ENCODE data around the gene PGAM5. TPM values are rescaled to one million over a fixed set of nuclear protein-coding genes. Genes with fewer than 3 reads are reported as not detected.

The PGAM5 gene
- total and polyA plus RNA-seq, 2 of the 13 experiments (the other 11 are each of a cell fraction or from before 2014, with no cell fraction given) = 18.0 to 77.9 TPM

- Histone ChIP-seq H3K27me3 (ENCODE audit: control insufficient read depth in 1 of 2, insufficient read depth in 2 of 2, low read length in 2 of 2) (no peaks in the 10 kb centered on the region; a peak in 1 of 5 replicates), H4K20me1 (ENCODE audit: insufficient read depth, low read length) (peaks cover 15% of the 10 kb centered on the region), H3K27ac (ENCODE audit: extremely low read length, insufficient read depth, low read length) (no peak overlapping the region), H3K9ac (ENCODE audit: insufficient read depth, low read depth, low read length) (no peak overlapping the region), H3K79me2 (ENCODE audit: insufficient read depth, low read length) (peaks cover 19% of the 10 kb centered on the region), H3K4me3 (replicated peaks in 1 of 3; ENCODE audit: insufficient read depth in 1 of 3, low read depth in 2 of 3, low read length in 3 of 3) (no peak overlapping the region), H2AFZ (ENCODE audit: low read length) (no peak overlapping the region), H3K9me3 (ENCODE audit: low read length) (no peaks in the 10 kb centered on the region), H3K36me3 (replicated peaks in 1 of 2; ENCODE audit: control insufficient read depth in 1 of 2, insufficient read depth in 2 of 2, low read length in 2 of 2) (no peaks in the 10 kb centered on the region), H3K4me1 (ENCODE audit: insufficient read depth, low read length) (peaks cover 17% of the 10 kb centered on the region), H3K4me2 (ENCODE audit: low read depth, low read length) (no peak overlapping the region)
- ChIA-PET CTCF (ENCODE audit: low intra/inter-chr PET ratio, low total read pairs) (no interaction called here), POLR2A (no interaction called here)
- FAIRE-seq = no peak
- no TSS peak for BruUV-seq (replicated peaks)
- in situ Hi-C loops (cut with HindIII; ENCODE audit: extremely low pct_ligation_motif_present, low pct_unique_long_range_greater_than_20kb) (no loop called here), intact Hi-C loops (cut with micrococcal nuclease; ENCODE audit: unreplicated experiment) (no loop called here)
- TF ChIP-seq ZNF569 (CRISPR knock-in tag; IDR thresholded peaks at IDR 0.05; ENCODE audit: borderline replicate concordance) = no peak
- no peak for TF ChIP-seq KLF9 (CRISPR knock-in tag; IDR thresholded peaks at IDR 0.05; ENCODE audit: low read depth)
- TF ChIP-seq WIZ (CRISPR knock-in tag; IDR thresholded peaks at IDR 0.05) = no peak
- TF ChIP-seq CBFB (CRISPR knock-in tag; IDR thresholded peaks at IDR 0.05) = no peak
- TF ChIP-seq CTCF (CRISPR knock-in tag; IDR thresholded peaks at IDR 0.05) = no peak
- no peak for TF ChIP-seq ZHX1 (CRISPR knock-in tag; IDR thresholded peaks at IDR 0.05; ENCODE audit: low read depth)
- TF ChIP-seq ZNF740 (CRISPR knock-in tag; IDR thresholded peaks at IDR 0.05) = no peak
- 92% methylated on average over 20 of the region's 20 CpGs for WGBS (ENCODE audit: low lambda C conversion rate)
- DNase-seq (ENCODE audit: low spot score) = no peak
- ATAC-seq = no peak
These were observed 53.6 kb downstream of the PGAM5 start for GRCh38 chr12:132764231-132764630.
